HepG2 (cell line): ENCODE results near the gene RNU7-1. TPM values are rescaled to one million over a fixed set of nuclear protein-coding genes. Genes with fewer than 3 reads are reported as not detected.

ENCODE experiments used
- ATAC-seq: fragments of 200-7000 bp; cut with Tn5 transposase; 3 replicates; pipeline ENCODE4 v1.9.1; 2020; ENCODE audit warnings: mild to moderate bottlenecking, moderate library complexity
- BruUV-seq: library from RNA; stranded (reverse); fragments of 400-500 nt; replicated peaks from 2 replicates; lab custom pipeline; 2021; lab: Mats Ljungman, UMichigan
- CTCF ChIA-PET: fragments of 300-600 bp; formaldehyde crosslinking; extraction: SDS; loops from one replicate; lab custom pipeline; 2021; ENCODE audit warnings: low total read pairs, inconsistent platforms, low intra/inter-chr PET ratio; lab: Yijun Ruan, JAX
- POLR2A ChIA-PET: fragments of 350-600 bp; sonication (Branson Sonifier 250); formaldehyde crosslinking; loops from one replicate; lab custom pipeline; 2020; ENCODE audit warnings: antibody characterized with exemption, inconsistent platforms; lab: Yijun Ruan, JAX
- DNase-seq: peaks from one replicate; pipeline ENCODE4 v3.0.0-alpha.2; 2015; ENCODE audit warnings: low spot score
- FAIRE-seq: peaks from 3 replicates; lab custom pipeline; 2011; peaks lifted over from hg19 to GRCh38; lab: Jason Lieb, UNC
- H2AFZ ChIP-seq: one replicate; pipeline ENCODE4 v1.6.1; 2011; ENCODE audit warnings: low read length, inconsistent platforms
- H3K27ac ChIP-seq: fragments of 300-600 bp; 3 replicates; pipeline ENCODE4 v1.8.0; 2011; ENCODE audit warnings: mixed run types, mild to moderate bottlenecking, mixed read lengths, low read length, inconsistent platforms; ENCODE audit not compliant: insufficient read depth; ENCODE audit errors: extremely low read length
- H3K27me3 ChIP-seq, 2 experiments: fragments of 200-600 bp in 1 of 2; 2 replicates in 1 of 2; 3 replicates in 1 of 2; pipeline versions ENCODE4 v1.6.0 to v1.8.0; 2011; ENCODE audit warnings: low read length in 2 of 2, mild to moderate bottlenecking in 2 of 2, moderate library complexity in 2 of 2, inconsistent platforms in 1 of 2; ENCODE audit not compliant: insufficient read depth in 2 of 2, control insufficient read depth in 1 of 2
- H3K36me3 ChIP-seq, 2 experiments: fragments of 200-600 bp in 1 of 2; replicated peaks in 1 of 2; 2 replicates in 1 of 2; 3 replicates in 1 of 2; pipeline versions ENCODE4 v1.5.1 to v1.8.0; 2011; ENCODE audit warnings: low read length in 2 of 2, inconsistent platforms in 1 of 2; ENCODE audit not compliant: insufficient read depth in 2 of 2, control insufficient read depth in 1 of 2
- H3K4me1 ChIP-seq: 2 replicates; pipeline ENCODE4 v1.5.1; 2012; ENCODE audit warnings: low read length, inconsistent platforms; ENCODE audit not compliant: insufficient read depth
- H3K4me2 ChIP-seq: 2 replicates; pipeline ENCODE4 v1.6.0; 2011; ENCODE audit warnings: low read depth, low read length, inconsistent platforms
- H3K4me3 ChIP-seq, 3 experiments: fragments of 200-600 bp in 1 of 3; sonication (generic), shearing (Covaris generic) in 1 of 3; replicated peaks in 1 of 3; 2 replicates each; pipeline ENCODE4 v1.5.1; 2011 to 2016; ENCODE audit warnings: low read length in 3 of 3, inconsistent platforms in 2 of 3, low read depth in 2 of 3, mild to moderate bottlenecking in 2 of 3, control low read depth in 1 of 3, mixed read lengths in 1 of 3; ENCODE audit not compliant: insufficient read depth in 1 of 3
- H3K79me2 ChIP-seq: one replicate; pipeline ENCODE4 v1.6.1; 2011; ENCODE audit warnings: low read length, inconsistent platforms; ENCODE audit not compliant: insufficient read depth
- H3K9ac ChIP-seq: 2 replicates; pipeline ENCODE4 v1.6.0; 2011; ENCODE audit warnings: mild to moderate bottlenecking, low read depth, low read length, inconsistent platforms; ENCODE audit not compliant: insufficient read depth
- H3K9me3 ChIP-seq: 2 replicates; pipeline ENCODE4 v1.5.1; 2012; ENCODE audit warnings: mild to moderate bottlenecking, low read length
- H4K20me1 ChIP-seq: 2 replicates; pipeline ENCODE4 v1.6.0; 2011; ENCODE audit warnings: inconsistent platforms, mild to moderate bottlenecking, low read length, moderate library complexity; ENCODE audit not compliant: insufficient read depth
- BCL6 ChIP-seq: IDR thresholded peaks from 2 replicates; pipeline ENCODE4 v1.6.1; 2016; ENCODE audit warnings: missing genetic modification reagents, missing compliant biosample characterization
- GFI1 ChIP-seq: sonication (generic); formaldehyde crosslinking; IDR thresholded peaks from 2 replicates; pipeline ENCODE4 v1.5.0; 2020; ENCODE audit warnings: missing genetic modification reagents, mild to moderate bottlenecking, borderline replicate concordance
- HNRNPLL ChIP-seq: fragments of 200-400 bp; formaldehyde crosslinking; IDR thresholded peaks from 2 replicates; pipeline ENCODE4 v1.6.1; 2017; ENCODE audit warnings: mild to moderate bottlenecking, low read depth, low read length; ENCODE audit not compliant: poor library complexity, severe bottlenecking
- PPARG ChIP-seq: conservative IDR thresholded peaks from 2 replicates; pipeline ENCODE4 v1.6.1; 2016; ENCODE audit warnings: missing biosample characterization, missing genetic modification reagents
- SYNCRIP ChIP-seq: fragments of 200-400 bp; formaldehyde crosslinking; IDR thresholded peaks from 2 replicates; pipeline ENCODE4 v1.6.1; 2018; ENCODE audit warnings: mild to moderate bottlenecking, low read depth, low read length; ENCODE audit not compliant: insufficient read depth
- ZNF383 ChIP-seq: sonication (generic); formaldehyde crosslinking; IDR thresholded peaks from 2 replicates; pipeline ENCODE4 v1.4.0; 2020; ENCODE audit warnings: missing genetic modification reagents, mild to moderate bottlenecking, borderline replicate concordance
- WGBS: methylation state at CpG from one replicate; pipeline ENCODE4 v1.1.6; 2017; ENCODE audit warnings: low lambda C conversion rate; 5-methylcytosine and 5-hydroxymethylcytosine counted together
- in situ Hi-C: cut with HindIII; loops from 2 replicates; pipeline ENCODE4 v1.10.0; 2017; ENCODE audit warnings: low pct_unique_long_range_greater_than_20kb; ENCODE audit not compliant: extremely low pct_ligation_motif_present
- intact Hi-C: fragments of 100-400 bp; cut with micrococcal nuclease; formaldehyde crosslinking; loops from one replicate; pipeline ENCODE4 v1.10.0; 2022; ENCODE audit not compliant: unreplicated experiment
- polyA plus RNA-seq, 8 experiments: library from polyadenylated mRNA; depleted of rRNA in 3 of 8; stranded (reverse) in 7 of 8; unstranded in 1 of 8; fragments of >200 nt; fragmentation: Illumina TruSeq in 4 of 8; extraction: Trizol in 4 of 8; gene quantifications; 2 replicates each; pipeline versions ENCODE4 v1.2.1 to v1.2.3, GENCODE V29; 2011 to 2016; ENCODE audit warnings: low read depth in 4 of 8, missing spikeins in 1 of 8, mixed read lengths in 1 of 8; ENCODE audit not compliant: insufficient read depth in 1 of 8
- total RNA-seq, 5 experiments: library from RNA; depleted of rRNA; stranded (reverse); fragments of >200 nt; fragmentation: Illumina TruSeq; extraction: Trizol; gene quantifications; 2 replicates each; pipeline ENCODE4 v1.2.3, GENCODE V29; 2016; ENCODE audit warnings: low read depth in 1 of 5
- TF ChIP-seq, protein P1 (sequence below): sonication (generic); formaldehyde crosslinking; IDR thresholded peaks from 2 replicates; pipeline ENCODE4 v1.8.1; 2023; ENCODE audit warnings: mild to moderate bottlenecking, missing genetic modification reagents
- TF ChIP-seq, protein P2 (sequence below): sonication (generic); formaldehyde crosslinking; IDR thresholded peaks from 2 replicates; pipeline ENCODE4 v1.5.0; 2020; ENCODE audit warnings: mild to moderate bottlenecking, missing genetic modification reagents, moderate library complexity
- TF ChIP-seq, protein P3 (sequence below): sonication (generic); formaldehyde crosslinking; IDR thresholded peaks from 2 replicates; pipeline ENCODE4 v1.5.1; 2020; ENCODE audit warnings: mild to moderate bottlenecking, missing genetic modification reagents, moderate library complexity
- TF ChIP-seq, protein P4 (sequence below): sonication (generic); formaldehyde crosslinking; IDR thresholded peaks from 2 replicates; pipeline ENCODE4 v1.4.0; 2020; ENCODE audit warnings: missing genetic modification reagents
- TF ChIP-seq, protein P5 (sequence below): sonication (generic); formaldehyde crosslinking; IDR thresholded peaks from 2 replicates; pipeline ENCODE4 v1.5.0; 2020; ENCODE audit warnings: mild to moderate bottlenecking, missing genetic modification reagents

The RNU7-1 gene
- total and polyA plus RNA-seq, 2 of the 13 experiments (the other 11 are each of a cell fraction or from before 2014, with no cell fraction given), result not detected

DNA sequence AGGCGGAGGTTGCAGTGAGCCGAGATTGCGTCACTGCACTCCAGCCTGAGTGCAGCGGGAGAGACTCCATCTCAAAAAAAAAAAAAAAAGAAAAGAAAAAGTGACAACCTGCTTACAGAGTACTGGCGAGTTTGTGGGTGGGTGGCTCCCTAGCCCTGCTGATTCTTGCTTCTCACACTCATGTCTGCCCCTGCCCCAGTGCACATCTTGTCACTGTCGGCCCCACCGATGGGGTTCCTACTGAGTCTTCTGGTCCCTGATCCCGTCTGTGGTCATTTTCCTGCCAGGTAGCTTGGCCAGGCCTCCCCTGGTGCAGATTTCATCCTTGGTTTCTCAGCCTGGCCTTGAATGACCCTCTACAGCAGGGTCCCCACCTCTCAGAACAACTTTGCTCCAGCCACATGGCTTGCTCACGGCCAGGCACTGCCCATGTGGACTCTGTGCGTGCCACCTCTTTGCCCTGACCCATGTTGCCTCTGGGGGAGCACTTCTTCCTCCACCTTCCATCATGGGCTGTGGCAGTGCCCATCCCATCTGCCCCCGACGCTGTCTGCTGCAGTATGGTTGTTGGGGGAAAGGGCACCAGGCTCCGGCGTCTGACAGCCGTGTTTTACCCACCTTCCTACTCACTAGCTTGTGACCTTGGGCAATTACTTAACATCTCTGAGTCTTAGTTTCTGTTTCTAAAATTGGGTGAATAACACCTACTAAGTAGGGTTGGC lies 5.4 kb downstream of the RNU7-1 start (continued):
- TF ChIP-seq, protein P1, sequence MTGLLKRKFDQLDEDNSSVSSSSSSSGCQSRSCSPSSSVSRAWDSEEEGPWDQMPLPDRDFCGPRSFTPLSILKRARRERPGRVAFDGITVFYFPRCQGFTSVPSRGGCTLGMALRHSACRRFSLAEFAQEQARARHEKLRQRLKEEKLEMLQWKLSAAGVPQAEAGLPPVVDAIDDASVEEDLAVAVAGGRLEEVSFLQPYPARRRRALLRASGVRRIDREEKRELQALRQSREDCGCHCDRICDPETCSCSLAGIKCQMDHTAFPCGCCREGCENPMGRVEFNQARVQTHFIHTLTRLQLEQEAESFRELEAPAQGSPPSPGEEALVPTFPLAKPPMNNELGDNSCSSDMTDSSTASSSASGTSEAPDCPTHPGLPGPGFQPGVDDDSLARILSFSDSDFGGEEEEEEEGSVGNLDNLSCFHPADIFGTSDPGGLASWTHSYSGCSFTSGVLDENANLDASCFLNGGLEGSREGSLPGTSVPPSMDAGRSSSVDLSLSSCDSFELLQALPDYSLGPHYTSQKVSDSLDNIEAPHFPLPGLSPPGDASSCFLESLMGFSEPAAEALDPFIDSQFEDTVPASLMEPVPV (CRISPR knock-in tag), result no peak
- TF ChIP-seq ZNF383, result no peak

DNA sequence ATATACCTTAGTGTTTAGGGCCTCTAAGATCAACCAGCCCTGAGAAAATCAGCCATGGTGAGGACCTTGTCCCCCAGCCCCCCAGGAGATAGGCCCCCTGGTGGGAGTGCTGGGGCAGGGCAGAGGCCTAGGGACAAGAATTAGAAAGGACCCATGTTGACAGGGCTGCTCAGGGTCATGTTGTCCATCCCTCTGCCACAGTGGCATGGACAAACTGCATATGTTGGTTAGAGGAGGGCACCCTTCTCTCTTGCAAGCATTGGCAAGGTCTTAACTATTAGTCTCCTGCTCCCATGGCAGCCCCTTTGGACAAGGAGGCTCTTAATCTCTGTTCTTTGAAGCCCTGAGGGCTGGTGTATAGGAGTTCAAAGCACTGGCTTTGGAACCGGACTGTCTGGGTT lies 6.8 kb downstream of the RNU7-1 start:
- no CpG with 5 or more reads among the region's 1 CpG for WGBS
- no peak for DNase-seq
- Histone ChIP-seq H3K27me3 (no peaks in the 10 kb centered on the region), H3K27ac (no peak overlapping the region), H3K4me2 (no peak overlapping the region), H3K79me2 (no peaks in the 10 kb centered on the region), H3K36me3 (no peaks in the 10 kb centered on the region), H3K4me3 (no peak overlapping the region), H2AFZ (no peak overlapping the region), H3K9ac (no peak overlapping the region), H4K20me1 (no peaks in the 10 kb centered on the region), H3K9me3 (no peaks in the 10 kb centered on the region), H3K4me1 (peaks cover 24% of the 10 kb centered on the region)
- no peak for FAIRE-seq
- in situ Hi-C loops, result no loop called here
- intact Hi-C loops, result no loop called here
- CTCF ChIA-PET, result interaction anchor here (0.7 kb wide), 1 partner anchor 81 kb away, joined by 3 read pairs; no protein-coding TSS in a partner anchor
- BruUV-seq, result no TSS peak
- no peak for ATAC-seq
- POLR2A ChIA-PET, result no interaction called here
- TF ChIP-seq, protein P2, sequence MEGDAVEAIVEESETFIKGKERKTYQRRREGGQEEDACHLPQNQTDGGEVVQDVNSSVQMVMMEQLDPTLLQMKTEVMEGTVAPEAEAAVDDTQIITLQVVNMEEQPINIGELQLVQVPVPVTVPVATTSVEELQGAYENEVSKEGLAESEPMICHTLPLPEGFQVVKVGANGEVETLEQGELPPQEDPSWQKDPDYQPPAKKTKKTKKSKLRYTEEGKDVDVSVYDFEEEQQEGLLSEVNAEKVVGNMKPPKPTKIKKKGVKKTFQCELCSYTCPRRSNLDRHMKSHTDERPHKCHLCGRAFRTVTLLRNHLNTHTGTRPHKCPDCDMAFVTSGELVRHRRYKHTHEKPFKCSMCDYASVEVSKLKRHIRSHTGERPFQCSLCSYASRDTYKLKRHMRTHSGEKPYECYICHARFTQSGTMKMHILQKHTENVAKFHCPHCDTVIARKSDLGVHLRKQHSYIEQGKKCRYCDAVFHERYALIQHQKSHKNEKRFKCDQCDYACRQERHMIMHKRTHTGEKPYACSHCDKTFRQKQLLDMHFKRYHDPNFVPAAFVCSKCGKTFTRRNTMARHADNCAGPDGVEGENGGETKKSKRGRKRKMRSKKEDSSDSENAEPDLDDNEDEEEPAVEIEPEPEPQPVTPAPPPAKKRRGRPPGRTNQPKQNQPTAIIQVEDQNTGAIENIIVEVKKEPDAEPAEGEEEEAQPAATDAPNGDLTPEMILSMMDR (CRISPR knock-in tag), result peak; percentile 38
- TF ChIP-seq, protein P3, sequence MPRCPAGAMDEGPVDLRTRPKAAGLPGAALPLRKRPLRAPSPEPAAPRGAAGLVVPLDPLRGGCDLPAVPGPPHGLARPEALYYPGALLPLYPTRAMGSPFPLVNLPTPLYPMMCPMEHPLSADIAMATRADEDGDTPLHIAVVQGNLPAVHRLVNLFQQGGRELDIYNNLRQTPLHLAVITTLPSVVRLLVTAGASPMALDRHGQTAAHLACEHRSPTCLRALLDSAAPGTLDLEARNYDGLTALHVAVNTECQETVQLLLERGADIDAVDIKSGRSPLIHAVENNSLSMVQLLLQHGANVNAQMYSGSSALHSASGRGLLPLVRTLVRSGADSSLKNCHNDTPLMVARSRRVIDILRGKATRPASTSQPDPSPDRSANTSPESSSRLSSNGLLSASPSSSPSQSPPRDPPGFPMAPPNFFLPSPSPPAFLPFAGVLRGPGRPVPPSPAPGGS (CRISPR knock-in tag), result no peak
- no peak for TF ChIP-seq SYNCRIP
- TF ChIP-seq GFI1 (CRISPR knock-in tag), result no peak
- no peak for TF ChIP-seq HNRNPLL
- TF ChIP-seq PPARG, result no peak
- TF ChIP-seq, protein P4, sequence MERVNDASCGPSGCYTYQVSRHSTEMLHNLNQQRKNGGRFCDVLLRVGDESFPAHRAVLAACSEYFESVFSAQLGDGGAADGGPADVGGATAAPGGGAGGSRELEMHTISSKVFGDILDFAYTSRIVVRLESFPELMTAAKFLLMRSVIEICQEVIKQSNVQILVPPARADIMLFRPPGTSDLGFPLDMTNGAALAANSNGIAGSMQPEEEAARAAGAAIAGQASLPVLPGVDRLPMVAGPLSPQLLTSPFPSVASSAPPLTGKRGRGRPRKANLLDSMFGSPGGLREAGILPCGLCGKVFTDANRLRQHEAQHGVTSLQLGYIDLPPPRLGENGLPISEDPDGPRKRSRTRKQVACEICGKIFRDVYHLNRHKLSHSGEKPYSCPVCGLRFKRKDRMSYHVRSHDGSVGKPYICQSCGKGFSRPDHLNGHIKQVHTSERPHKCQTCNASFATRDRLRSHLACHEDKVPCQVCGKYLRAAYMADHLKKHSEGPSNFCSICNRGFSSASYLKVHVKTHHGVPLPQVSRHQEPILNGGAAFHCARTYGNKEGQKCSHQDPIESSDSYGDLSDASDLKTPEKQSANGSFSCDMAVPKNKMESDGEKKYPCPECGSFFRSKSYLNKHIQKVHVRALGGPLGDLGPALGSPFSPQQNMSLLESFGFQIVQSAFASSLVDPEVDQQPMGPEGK (CRISPR knock-in tag), result peak; percentile 83
- no peak for TF ChIP-seq BCL6 (CRISPR knock-in tag)
- TF ChIP-seq, protein P5, sequence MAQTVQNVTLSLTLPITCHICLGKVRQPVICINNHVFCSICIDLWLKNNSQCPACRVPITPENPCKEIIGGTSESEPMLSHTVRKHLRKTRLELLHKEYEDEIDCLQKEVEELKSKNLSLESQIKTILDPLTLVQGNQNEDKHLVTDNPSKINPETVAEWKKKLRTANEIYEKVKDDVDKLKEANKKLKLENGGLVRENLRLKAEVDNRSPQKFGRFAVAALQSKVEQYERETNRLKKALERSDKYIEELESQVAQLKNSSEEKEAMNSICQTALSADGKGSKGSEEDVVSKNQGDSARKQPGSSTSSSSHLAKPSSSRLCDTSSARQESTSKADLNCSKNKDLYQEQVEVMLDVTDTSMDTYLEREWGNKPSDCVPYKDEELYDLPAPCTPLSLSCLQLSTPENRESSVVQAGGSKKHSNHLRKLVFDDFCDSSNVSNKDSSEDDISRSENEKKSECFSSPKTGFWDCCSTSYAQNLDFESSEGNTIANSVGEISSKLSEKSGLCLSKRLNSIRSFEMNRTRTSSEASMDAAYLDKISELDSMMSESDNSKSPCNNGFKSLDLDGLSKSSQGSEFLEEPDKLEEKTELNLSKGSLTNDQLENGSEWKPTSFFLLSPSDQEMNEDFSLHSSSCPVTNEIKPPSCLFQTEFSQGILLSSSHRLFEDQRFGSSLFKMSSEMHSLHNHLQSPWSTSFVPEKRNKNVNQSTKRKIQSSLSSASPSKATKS, result no peak
